Measurements from ENCODE around the gene XAF1. TPM values are rescaled to one million over a fixed set of nuclear protein-coding genes. Genes with fewer than 3 reads are reported as not detected.

Gene XAF1
- total RNA-seq, 4 donors from 2014 or later, result 11.0 to 40.9 (median 19.1) TPM

DNA sequence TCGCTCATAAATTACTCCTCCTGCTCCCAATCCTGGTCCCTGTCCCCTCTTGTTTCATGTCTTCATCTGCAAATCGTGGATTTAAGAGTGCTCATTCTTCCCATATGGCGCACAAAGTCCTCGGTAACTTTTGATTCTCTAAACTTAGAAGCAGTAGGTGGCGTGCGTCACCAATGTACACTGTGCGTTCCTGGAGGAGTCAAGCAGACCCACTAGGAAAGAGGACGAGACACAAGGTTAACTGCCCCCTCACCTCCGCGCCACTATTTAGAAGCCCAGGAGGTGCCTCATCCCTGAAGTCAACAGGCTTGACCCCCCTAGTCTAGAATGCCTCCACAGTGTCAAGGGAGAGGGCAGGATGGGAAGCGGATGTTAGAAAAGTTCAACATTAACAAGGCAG, 45.5 kb upstream of the XAF1 start:
- Histone ChIP-seq H3K27me3 (peaks cover 91% of the 10 kb centered on the region), H3K4me3 (no peak overlapping the region), H3K4me1 (peaks cover 0 to 14% (median 3%) of the 10 kb centered on the region in 3 donors), H3K27ac (no peak overlapping the region), H3K36me3 (no peaks in the 10 kb centered on the region), H3K9me3 (peaks cover 0 to 17% (median 0%) of the 10 kb centered on the region in 3 donors)
- WGBS, 2 donors (ENCODE audit: low coverage in 1 of 2), result 45 to 75% methylated on average over 4 to 8 of the region's 11 CpGs
- ATAC-seq, result no peak
- TF ChIP-seq, protein P1, sequence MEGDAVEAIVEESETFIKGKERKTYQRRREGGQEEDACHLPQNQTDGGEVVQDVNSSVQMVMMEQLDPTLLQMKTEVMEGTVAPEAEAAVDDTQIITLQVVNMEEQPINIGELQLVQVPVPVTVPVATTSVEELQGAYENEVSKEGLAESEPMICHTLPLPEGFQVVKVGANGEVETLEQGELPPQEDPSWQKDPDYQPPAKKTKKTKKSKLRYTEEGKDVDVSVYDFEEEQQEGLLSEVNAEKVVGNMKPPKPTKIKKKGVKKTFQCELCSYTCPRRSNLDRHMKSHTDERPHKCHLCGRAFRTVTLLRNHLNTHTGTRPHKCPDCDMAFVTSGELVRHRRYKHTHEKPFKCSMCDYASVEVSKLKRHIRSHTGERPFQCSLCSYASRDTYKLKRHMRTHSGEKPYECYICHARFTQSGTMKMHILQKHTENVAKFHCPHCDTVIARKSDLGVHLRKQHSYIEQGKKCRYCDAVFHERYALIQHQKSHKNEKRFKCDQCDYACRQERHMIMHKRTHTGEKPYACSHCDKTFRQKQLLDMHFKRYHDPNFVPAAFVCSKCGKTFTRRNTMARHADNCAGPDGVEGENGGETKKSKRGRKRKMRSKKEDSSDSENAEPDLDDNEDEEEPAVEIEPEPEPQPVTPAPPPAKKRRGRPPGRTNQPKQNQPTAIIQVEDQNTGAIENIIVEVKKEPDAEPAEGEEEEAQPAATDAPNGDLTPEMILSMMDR (IDR thresholded peaks at IDR 0.05), result no peak
- TF ChIP-seq EP300 (IDR thresholded peaks at IDR 0.05) (no peak), POLR2A (IDR thresholded peaks at IDR 0.05) (no peak), POLR2AphosphoS5 (IDR thresholded peaks at IDR 0.05) (no peak)

GRCh38 chr17:6711081-6711674, 44.7 kb upstream of the XAF1 start:
- H3K4me1 ChIP-seq, result peaks cover 0 to 14% (median 3%) of the 10 kb centered on the region in 3 donors
- H3K36me3 ChIP-seq, result no peaks in the 10 kb centered on the region
- no peak overlapping the region for H3K27ac ChIP-seq
- peaks cover 97% of the 10 kb centered on the region for H3K27me3 ChIP-seq
- H3K4me3 ChIP-seq, result no peak overlapping the region
- TF ChIP-seq, protein P1 (IDR thresholded peaks at IDR 0.05), result no peak
- TF ChIP-seq POLR2A (IDR thresholded peaks at IDR 0.05) (no peak), POLR2AphosphoS5 (IDR thresholded peaks at IDR 0.05) (no peak), EP300 (IDR thresholded peaks at IDR 0.05) (no peak)
- no peak for ATAC-seq
- 60 to 80% methylated on average over 2 to 3 of the region's 7 CpGs for WGBS, 2 donors (ENCODE audit: low coverage in 1 of 2)
- H3K9me3 ChIP-seq, result peaks cover 0 to 26% (median 0%) of the 10 kb centered on the region in 3 donors

- no peak overlapping the region for H3K4me3 ChIP-seq
- WGBS, 2 donors (ENCODE audit: low coverage in 1 of 2), result 33 to 67% methylated on average over 1 of the region's 2 CpGs
- ATAC-seq, result no peak
- H3K4me1 ChIP-seq, result peaks cover 0 to 14% (median 3%) of the 10 kb centered on the region in 3 donors
- peaks cover 93% of the 10 kb centered on the region for H3K27me3 ChIP-seq
- no peaks in the 10 kb centered on the region for H3K36me3 ChIP-seq
- TF ChIP-seq POLR2A (IDR thresholded peaks at IDR 0.05) (no peak), EP300 (IDR thresholded peaks at IDR 0.05) (no peak), POLR2AphosphoS5 (IDR thresholded peaks at IDR 0.05) (no peak)
- TF ChIP-seq, protein P1 (IDR thresholded peaks at IDR 0.05), result no peak
- peaks cover 0 to 28% (median 0%) of the 10 kb centered on the region in 3 donors for H3K9me3 ChIP-seq
- no peak overlapping the region for H3K27ac ChIP-seq
Measured at GRCh38 chr17:6711681-6712057, 44.2 kb upstream of the XAF1 start.

DNA sequence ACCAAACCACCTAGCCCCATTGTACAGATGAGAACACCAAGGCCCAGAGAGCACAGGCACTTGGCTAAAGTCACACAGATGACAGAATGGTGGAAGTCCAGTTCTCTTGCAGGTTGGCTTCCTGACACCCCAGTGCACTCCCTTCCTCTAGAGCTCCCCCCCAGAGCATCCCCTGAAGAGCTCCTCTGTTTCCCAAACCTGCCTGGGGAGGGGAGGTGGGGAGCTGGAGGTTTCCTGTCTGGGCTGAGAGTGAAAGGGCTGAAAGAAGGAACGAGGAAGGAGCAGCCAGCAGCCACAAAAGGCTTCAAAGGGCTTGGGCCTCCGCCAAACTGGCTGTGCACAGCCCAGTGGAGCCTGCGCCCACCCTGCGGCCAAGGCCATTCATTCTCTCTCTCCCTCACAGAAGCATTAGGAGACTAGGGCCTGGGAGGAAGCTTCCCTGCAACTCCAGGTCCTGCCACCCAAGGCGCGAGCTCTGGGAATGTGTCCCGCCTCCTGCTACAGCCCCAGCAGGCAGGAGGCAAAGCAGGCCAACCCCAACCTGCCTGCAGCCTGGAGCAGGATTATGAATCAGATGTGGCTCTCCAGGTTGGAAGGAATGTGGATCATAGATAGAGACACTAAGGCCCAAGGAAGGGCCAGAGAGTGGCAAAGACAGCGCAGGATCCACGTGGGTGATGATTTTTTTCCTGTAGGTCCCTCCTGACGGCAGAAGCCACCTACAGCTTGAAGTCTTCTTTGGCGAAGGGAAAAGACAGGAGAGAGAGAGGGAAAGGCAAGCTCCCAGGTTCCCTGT, 43.6 kb upstream of the XAF1 start:
- no peak for TF ChIP-seq EP300 (IDR thresholded peaks at IDR 0.05)
- no peak for TF ChIP-seq POLR2A (IDR thresholded peaks at IDR 0.05)
- TF ChIP-seq, protein P1 (IDR thresholded peaks at IDR 0.05), result no peak
- TF ChIP-seq POLR2AphosphoS5 (IDR thresholded peaks at IDR 0.05), result no peak
- Histone ChIP-seq H3K4me1 (peaks cover 0 to 14% (median 3%) of the 10 kb centered on the region in 3 donors), H3K36me3 (no peaks in the 10 kb centered on the region), H3K9me3 (peaks cover 0 to 28% (median 0%) of the 10 kb centered on the region in 3 donors), H3K27me3 (peaks cover 87% of the 10 kb centered on the region), H3K4me3 (no peak overlapping the region), H3K27ac (no peak overlapping the region)
- no peak for ATAC-seq
- WGBS, 2 donors (ENCODE audit: low coverage in 1 of 2), result 20 to 50% methylated on average over 1 to 2 of the region's 11 CpGs

- Histone ChIP-seq H3K27ac (no peak overlapping the region), H3K4me1 (peaks cover 0 to 14% (median 3%) of the 10 kb centered on the region in 3 donors), H3K4me3 (peak overlapping the region in 1 of 2 donors; percentile 38), H3K27me3 (peaks cover 83% of the 10 kb centered on the region), H3K36me3 (no peaks in the 10 kb centered on the region), H3K9me3 (peaks cover 0 to 28% (median 0%) of the 10 kb centered on the region in 3 donors)
- ATAC-seq, result no peak
- TF ChIP-seq POLR2AphosphoS5 (IDR thresholded peaks at IDR 0.05), result no peak
- no peak for TF ChIP-seq EP300 (IDR thresholded peaks at IDR 0.05)
- no peak for TF ChIP-seq POLR2A (IDR thresholded peaks at IDR 0.05)
- TF ChIP-seq, protein P1 (IDR thresholded peaks at IDR 0.05), result no peak
- WGBS, 2 donors (ENCODE audit: low coverage in 1 of 2), result 10 to 20% methylated on average over 2 to 6 of the region's 14 CpGs
Measured at GRCh38 chr17:6712854-6713129, 43.1 kb upstream of the XAF1 start.

Measured in gastroesophageal sphincter (tissue), 4 donors.